CD4-positive, alpha-beta T cell treated with Interferon gamma for 1 hour (primary cell): ENCODE measurements around the gene CIT.

Experiments used
- DNase-seq: peaks from one replicate; pipeline ENCODE4 v3.0.0-alpha.2; 2020

CIT gene

DNA sequence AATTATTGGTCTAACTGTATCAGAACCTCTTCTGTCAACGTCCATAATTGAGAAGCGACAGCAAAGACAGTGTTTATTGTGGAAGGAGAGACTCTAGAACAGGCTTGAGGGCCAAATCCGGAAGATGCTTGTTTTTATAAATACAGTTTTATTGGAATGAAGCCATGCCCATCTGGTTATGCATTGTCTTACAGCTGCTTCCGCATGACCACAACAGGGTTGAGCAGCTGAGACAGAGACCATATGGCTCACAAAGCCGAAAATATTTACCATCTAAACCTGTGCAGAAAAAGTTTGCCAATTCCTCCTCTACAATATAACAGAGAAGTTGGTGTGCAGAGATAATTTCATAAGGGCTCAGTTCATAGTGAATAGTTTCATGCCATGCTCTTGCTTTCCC lies 184.7 kb downstream of the CIT start:
- no peak for DNase-seq

DNA sequence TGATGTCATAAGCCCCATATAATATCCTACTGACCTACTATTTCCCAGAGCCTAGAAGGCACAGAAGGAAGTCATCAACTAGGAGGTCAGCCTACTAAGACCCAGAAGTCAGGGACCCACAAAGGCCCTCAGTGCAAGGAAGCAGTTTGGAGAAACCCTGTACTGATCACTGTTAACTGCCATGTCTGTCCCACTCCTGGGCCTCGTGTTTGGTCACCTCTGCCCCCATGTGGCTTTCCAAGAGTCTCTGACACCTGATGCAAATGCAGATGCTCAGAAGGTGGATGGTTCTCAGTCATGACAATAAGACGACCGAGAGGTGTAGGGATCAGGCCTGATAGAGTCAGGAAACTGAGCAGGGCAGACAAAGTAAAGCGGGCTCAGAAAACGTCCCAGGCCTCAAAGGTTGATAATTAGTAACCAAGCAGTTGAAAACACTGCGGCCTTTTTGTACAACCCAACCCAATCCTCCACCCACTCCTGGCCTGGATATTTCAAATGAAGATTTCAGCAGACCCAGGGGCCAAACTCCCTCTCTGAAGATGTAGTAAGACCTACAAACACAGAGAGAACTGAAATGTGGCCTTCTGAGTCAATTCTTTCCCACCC lies 185.8 kb downstream of the CIT start:
- no peak for DNase-seq

- DNase-seq: no peak
Observed at GRCh38 chr12:119689935-119690500, 187.1 kb downstream of the CIT start.

DNA sequence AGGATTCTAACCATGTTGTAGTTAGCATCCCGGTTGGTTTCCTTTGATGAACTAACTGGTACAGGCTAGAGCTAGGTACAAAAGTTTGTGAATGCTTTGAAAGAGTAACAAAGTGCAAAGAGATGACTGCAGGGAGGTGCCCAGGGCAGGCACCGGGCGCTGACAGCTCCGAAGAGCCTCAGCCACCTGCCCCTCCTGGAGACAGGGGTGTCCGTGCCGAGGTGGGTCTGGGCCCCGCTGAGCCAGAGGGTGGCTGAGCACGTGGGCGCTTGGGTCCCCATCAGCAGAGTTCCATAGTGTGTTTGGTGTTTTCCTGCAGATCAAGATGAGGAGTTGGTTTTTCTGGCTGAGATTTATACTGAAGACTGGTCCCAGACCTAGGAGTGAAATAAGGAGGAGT lies 189.2 kb downstream of the CIT start:
- DNase-seq: no peak

- DNase-seq: no peak
Observed at GRCh38 chr12:119687406-119687805, 189.7 kb downstream of the CIT start.

GRCh38 chr12:119686776-119687175 lies 190.3 kb downstream of the CIT start:
- no peak for DNase-seq

DNA sequence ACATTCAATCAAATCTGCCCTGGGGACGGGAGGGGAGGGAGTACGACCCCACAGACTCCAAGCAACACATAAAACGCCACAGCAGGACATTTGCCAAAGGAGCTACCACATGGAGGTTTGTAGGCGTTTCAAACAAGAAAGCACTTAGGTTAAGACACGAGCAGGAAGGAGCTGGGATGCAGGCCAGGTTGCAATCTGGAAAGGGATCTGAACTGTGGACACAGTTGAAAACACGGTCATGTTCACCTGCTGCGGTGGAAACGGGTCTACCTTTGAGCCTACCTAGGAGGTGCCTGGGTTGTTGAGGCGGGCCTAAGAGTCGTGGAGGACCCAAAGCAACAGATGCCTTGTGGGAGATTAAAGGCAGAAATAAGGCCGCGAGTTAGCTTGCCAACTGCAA lies 190.8 kb downstream of the CIT start:
- no peak for DNase-seq

- DNase-seq: no peak
Observed at GRCh38 chr12:119685375-119685774, 191.7 kb downstream of the CIT start.

GRCh38 chr12:119684711-119685369 lies 192.3 kb downstream of the CIT start:
- no peak for DNase-seq

DNA sequence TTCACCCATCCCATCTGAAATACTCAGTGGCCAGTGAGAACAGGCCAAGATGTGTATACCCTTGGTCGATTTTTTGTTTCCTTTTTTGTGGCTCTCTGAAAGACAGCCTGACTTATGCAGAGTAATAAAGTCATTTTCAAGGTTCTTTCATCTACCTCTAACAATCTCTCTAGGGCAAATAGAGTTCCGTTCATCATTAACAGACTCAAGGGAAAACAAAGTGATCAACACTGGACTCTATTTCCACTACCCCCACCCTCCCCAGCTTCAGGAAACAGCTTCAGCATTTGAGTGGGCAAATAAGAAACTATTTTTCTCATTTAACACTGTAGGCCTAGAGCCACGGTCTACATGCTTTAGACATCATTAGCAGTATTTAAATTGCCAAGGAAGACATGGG lies 193.3 kb downstream of the CIT start:
- no peak for DNase-seq

DNA sequence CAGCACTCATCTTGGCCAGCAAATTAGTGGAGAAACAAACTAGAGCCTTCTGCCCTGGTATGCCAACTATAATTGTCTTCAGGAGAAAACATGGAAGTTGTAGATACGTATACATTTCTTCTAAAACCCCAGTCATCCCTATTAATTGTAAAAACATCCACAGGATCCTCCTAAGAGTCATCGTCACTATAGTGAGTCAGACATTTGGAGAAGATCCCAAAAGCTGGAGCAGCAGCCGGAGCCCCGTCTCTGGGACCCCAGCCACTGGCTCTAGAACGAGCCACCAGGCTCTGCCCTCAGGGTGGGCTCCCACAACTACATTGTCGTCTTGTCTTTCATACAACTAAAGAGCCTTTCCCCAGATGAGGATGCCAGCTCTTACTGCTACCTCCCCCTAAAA lies 193.7 kb downstream of the CIT start:
- no peak for DNase-seq

- no peak for DNase-seq
Observed at GRCh38 chr12:119682639-119683252, 194.4 kb downstream of the CIT start.

DNA sequence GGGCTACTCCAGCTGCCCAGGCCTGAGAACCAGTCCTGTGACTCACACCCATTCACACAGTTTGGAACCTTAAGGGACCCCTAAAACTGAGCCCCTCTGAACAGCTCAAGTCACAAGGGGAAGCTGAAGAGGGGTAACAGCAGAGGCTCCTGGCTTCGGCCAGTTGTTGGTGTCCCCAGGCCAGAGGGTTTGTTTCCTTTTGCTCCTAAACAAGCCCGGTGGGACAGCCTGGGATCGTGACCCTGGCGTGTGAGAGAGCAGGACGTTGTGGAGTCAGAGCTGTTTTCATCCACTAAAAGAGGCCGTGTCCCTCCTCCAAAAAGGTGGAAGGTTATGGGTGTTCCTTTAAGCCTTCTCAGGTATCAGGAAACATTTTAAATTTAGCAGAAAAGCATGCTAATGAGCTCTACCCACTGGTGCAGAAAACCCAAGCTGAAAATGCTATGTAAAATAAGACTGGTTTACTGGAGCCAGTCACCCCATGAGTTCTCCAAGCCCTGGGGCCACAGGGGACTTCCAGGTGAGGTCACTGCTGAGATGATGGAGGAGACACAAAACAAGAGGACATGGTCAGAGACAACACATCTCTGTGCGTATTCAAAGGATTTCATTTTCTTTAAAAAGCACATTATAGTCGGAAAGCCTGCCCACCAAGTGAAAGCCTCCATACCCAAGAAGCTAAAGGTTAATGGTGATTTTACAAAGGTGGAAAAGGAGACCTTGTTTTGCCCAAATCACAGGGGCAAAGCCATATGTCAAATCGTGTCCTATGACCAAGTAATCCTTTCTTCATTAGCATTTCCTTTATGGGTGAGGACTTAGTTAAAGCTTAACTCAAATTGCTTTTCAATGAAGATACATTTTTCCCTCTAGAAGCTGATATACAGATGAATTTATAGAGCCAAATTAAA lies 195.1 kb downstream of the CIT start:
- DNase-seq: no peak

GRCh38 chr12:119681111-119681510 lies 196.0 kb downstream of the CIT start:
- DNase-seq: no peak

DNA sequence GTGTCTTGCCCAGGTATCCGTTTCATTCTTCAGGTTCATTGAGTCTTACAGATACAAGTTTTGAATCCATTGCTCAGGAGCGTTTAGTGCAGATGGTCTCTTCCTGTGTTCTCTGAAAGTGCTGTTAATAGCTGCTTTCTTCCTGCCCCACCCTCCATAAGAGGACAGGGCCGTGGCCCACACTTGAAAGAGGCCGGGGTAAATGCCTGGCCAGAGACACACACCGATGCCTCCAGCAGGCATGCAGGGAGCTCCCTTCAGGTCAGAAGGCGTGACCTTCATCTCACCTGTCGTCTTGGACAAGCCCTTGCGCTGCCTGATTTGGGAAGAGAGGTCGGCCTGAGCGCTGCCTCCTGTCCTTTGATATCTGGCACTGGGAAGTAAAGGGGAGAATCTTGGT lies 197.6 kb downstream of the CIT start:
- DNase-seq: no peak

DNA sequence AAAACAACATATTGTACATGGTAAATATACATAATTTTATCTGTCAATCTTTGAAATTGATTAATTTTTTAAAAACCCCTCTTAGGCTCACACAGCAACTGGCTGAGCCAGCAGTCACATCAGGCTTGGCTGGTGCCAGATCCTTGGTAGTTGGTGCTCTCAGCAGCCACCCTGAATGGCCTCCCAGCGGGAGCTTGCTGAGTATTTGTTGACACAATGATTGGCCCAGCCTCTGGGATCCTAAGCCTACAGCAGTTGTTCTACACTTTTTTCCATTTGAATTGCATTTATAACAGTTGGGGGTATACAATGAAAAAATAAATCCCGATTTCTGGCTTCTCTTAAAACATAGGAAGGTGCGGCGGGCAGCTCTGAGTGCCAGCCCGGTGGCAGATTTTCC lies 198.0 kb downstream of the CIT start:
- no peak for DNase-seq

GRCh38 chr12:119678459-119678858 lies 198.7 kb downstream of the CIT start:
- no peak for DNase-seq

GRCh38 chr12:119676573-119676972 lies 200.5 kb downstream of the CIT start:
- DNase-seq: no peak

DNA sequence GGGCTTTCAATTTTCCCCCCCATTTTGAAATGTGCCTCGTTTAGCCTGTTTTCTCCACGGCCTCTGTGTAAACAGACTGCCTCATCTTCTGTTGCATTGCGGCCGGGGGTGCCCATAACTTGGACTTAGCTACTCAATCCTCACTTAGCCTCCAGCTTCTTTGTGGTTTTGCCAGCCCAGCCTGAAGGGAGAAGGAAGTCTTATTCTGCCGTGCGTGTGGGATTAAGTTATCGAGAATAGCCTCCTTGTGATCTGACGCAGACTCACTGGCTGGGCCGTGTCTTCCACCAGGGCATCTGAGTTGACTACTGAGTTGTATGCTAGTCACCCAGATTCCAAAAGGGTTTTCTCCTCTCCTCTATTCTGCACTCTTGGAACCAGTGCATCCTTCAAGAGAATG lies 201.1 kb downstream of the CIT start:
- DNase-seq: no peak

DNA sequence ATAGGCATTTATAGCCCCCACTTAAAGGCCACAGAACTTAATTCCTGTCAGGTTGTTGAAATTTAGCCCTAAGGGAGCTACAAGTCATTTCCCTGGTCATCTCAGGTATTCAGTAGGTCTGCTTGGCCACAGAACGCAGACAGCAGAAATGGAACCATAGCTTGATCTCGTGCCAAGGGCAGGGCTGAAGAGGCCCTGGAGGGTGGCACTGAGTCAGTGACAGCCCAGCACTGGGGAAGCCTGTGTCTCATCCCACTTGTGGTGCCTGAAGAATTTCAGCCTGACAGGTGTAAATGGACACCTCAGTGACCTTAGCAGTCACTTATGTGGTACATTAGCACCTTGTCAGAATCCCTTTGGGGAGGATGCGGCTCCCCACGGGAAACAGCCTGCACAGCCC lies 202.6 kb downstream of the CIT start:
- DNase-seq: no peak

DNA sequence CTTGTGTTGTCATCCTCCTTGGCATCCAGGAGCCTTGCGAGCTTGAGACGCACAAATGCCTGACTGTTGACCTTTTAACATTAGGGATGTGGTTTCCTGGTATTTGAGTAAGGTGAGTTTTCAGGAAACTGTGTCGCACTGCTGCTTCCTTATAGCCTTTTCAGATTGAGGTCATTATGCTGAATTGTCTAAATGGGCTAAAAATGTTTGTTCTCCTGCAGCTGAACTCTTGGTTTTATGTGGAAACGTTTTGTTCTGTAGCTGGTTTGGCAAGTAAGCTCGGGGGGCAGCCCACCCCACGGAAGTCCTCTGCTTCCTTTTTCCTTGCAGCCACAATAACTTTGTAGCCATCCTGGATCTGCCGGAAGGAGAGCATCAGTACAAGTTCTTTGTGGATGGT lies 203.5 kb downstream of the CIT start:
- no peak for DNase-seq

DNA sequence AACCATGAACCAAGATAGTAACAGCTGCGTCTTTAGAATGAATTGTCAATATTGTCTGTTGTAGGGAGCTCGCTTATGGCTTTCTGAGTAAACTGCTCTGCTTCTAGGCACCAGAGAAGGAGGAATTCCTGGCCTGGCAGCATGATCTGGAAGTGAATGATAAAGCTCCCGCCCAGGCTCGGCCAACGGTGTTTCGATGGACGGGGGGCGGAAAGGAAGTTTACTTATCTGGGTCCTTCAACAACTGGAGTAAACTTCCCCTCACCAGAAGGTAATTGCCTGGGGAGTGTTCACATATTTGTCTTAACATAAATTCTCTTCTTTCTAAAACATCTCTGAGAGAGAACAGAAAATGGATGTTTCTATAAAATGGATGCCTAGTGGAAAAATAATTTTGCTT lies 204.9 kb downstream of the CIT start:
- no peak for DNase-seq

- DNase-seq: no peak
Observed at GRCh38 chr12:119671070-119671469, 206.1 kb downstream of the CIT start.
